ENCODE results near the gene SLC13A5.

DNA sequence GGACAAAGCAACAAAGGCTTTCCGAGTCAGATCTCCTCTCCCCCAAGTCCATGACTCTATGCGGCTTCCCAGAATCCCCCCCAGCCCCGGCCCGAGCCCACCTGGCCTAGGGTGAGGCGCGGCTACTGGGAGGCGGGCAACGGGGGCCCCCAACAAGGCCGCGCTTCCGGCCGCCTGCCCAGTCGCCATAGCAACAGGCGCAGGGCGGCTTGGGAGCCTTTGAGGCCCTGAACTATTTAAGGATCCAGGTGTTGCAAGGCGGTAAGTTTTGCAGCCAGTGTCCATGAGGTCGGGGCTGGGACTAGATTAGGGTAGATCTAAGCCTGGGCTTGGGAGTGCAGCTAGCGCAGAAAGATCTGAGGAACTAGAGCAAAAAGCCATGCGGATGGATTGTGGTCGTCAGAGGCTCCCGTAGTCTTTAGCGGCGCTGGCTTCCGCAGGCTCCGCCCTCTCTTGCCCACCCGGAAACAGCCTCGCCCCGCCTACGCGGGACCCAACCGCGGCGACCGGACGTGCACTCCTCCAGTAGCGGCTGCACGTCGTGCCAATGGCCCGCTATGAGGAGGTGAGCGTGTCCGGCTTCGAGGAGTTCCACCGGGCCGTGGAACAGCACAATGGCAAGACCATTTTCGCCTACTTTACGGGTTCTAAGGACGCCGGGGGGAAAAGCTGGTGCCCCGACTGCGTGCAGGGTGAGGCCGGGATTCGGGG lies 72.5 kb downstream of the SLC13A5 start, which contains the start of the genes KIAA0753 and TXNDC17:
- TF ChIP-seq, protein P1, sequence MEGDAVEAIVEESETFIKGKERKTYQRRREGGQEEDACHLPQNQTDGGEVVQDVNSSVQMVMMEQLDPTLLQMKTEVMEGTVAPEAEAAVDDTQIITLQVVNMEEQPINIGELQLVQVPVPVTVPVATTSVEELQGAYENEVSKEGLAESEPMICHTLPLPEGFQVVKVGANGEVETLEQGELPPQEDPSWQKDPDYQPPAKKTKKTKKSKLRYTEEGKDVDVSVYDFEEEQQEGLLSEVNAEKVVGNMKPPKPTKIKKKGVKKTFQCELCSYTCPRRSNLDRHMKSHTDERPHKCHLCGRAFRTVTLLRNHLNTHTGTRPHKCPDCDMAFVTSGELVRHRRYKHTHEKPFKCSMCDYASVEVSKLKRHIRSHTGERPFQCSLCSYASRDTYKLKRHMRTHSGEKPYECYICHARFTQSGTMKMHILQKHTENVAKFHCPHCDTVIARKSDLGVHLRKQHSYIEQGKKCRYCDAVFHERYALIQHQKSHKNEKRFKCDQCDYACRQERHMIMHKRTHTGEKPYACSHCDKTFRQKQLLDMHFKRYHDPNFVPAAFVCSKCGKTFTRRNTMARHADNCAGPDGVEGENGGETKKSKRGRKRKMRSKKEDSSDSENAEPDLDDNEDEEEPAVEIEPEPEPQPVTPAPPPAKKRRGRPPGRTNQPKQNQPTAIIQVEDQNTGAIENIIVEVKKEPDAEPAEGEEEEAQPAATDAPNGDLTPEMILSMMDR (IDR thresholded peaks at IDR 0.05), result no peak
- peak; percentile 97 for TF ChIP-seq POLR2AphosphoS5 (IDR thresholded peaks at IDR 0.05)
- TF ChIP-seq POLR2A (IDR thresholded peaks at IDR 0.05), result peak; percentile 83 to 85
